GM12878 (cell line): Measurements from ENCODE around the gene CENPP. TPM values are rescaled to one million over a fixed set of nuclear protein-coding genes. Genes with fewer than 3 reads are reported as not detected.

ENCODE experiments used
- ATAC-seq: fragments of 200-7000 bp; cut with Tn5 transposase; 3 replicates; pipeline ENCODE4 v1.9.1; 2020; ENCODE audit warnings: mild to moderate bottlenecking, moderate library complexity
- BruUV-seq: library from RNA; stranded (reverse); fragments of 400-500 nt; replicated peaks from 2 replicates; lab custom pipeline; 2021; lab: Mats Ljungman, UMichigan
- CTCF ChIA-PET: fragments of 300-600 bp; sonication (Branson Sonifier 250); formaldehyde crosslinking; extraction: SDS; loops from one replicate; lab custom pipeline; 2021; ENCODE audit warnings: inconsistent platforms; lab: Yijun Ruan, JAX
- POLR2A ChIA-PET: fragments of 350-600 bp; formaldehyde crosslinking; extraction: SDS; loops from one replicate; lab custom pipeline; 2021; ENCODE audit warnings: inconsistent platforms; lab: Charles Lee
- RAD21 ChIA-PET: fragments of 300-600 bp; sonication (Branson Sonifier 250); formaldehyde crosslinking; loops from one replicate; lab custom pipeline; 2023; ENCODE audit warnings: antibody characterized with exemption; ENCODE audit not compliant: unreplicated experiment; lab: Charles Lee
- SMC1A ChIA-PET: fragments of 300-600 bp; sonication (Branson Sonifier 250); formaldehyde crosslinking; loops from one replicate; lab custom pipeline; 2023; ENCODE audit not compliant: unreplicated experiment, uncharacterized antibody; lab: Charles Lee
- DNase-seq: peaks from one replicate; pipeline ENCODE4 v3.0.0-alpha.2; 2011; ENCODE audit warnings: low read depth, low spot score
- FAIRE-seq: peaks from 3 replicates; lab custom pipeline; 2011; peaks lifted over from hg19 to GRCh38; lab: Jason Lieb, UNC
- H2AFZ ChIP-seq: 2 replicates; pipeline ENCODE4 v1.6.0; 2011; ENCODE audit warnings: low read depth, low read length, control low read depth; ENCODE audit not compliant: control insufficient read depth
- H3K27ac ChIP-seq: 2 replicates; pipeline ENCODE4 v1.5.1; 2011; ENCODE audit warnings: control low read depth; ENCODE audit not compliant: control insufficient read depth, insufficient read depth
- H3K27me3 ChIP-seq, 2 experiments: replicated peaks in 1 of 2; 2 replicates each; pipeline versions ENCODE4 v1.6.0 to v1.6.1; 2011; ENCODE audit warnings: low read length in 1 of 2; ENCODE audit not compliant: control insufficient read depth in 2 of 2, insufficient read depth in 2 of 2
- H3K36me3 ChIP-seq, 2 experiments: 2 replicates each; pipeline ENCODE4 v1.5.1; 2011; ENCODE audit warnings: low read length in 1 of 2; ENCODE audit not compliant: control insufficient read depth in 2 of 2, insufficient read depth in 2 of 2
- H3K4me1 ChIP-seq: 2 replicates; pipeline ENCODE4 v1.6.1; 2011; ENCODE audit warnings: mild to moderate bottlenecking, low read length, moderate library complexity, mixed read lengths; ENCODE audit not compliant: control insufficient read depth, insufficient read depth
- H3K4me2 ChIP-seq: 2 replicates; pipeline ENCODE4 v1.6.0; 2011; ENCODE audit warnings: control low read depth; ENCODE audit not compliant: control insufficient read depth, insufficient read depth
- H3K4me3 ChIP-seq: fragments of 200-600 bp; sonication (generic); 2 replicates; pipeline ENCODE4 v1.5.1; 2016
- H3K79me2 ChIP-seq: 2 replicates; pipeline ENCODE4 v1.6.0; 2011; ENCODE audit warnings: low read length; ENCODE audit not compliant: control insufficient read depth, insufficient read depth
- H3K9ac ChIP-seq: 2 replicates; pipeline ENCODE4 v1.8.0; 2011; ENCODE audit warnings: low read length, control low read depth, mixed read lengths; ENCODE audit not compliant: control insufficient read depth, insufficient read depth
- H3K9me3 ChIP-seq: replicated peaks from 3 replicates; pipeline ENCODE4 v1.5.1; 2011; ENCODE audit warnings: mild to moderate bottlenecking, low read length; ENCODE audit not compliant: control insufficient read depth, insufficient read depth
- H4K20me1 ChIP-seq: 2 replicates; pipeline ENCODE4 v1.6.0; 2011; ENCODE audit not compliant: control insufficient read depth, insufficient read depth
- BRCA1 ChIP-seq: IDR thresholded peaks from 2 replicates; pipeline ENCODE4 v1.6.1; 2011; ENCODE audit warnings: low read depth, low read length, improper control_type of control experiment
- CHD1 ChIP-seq: IDR thresholded peaks from 2 replicates; pipeline ENCODE4 v1.6.1; 2012; ENCODE audit warnings: low read depth, low read length, improper control_type of control experiment
- CHD4 ChIP-seq: fragments of 200-600 bp; sonication (generic); IDR thresholded peaks from 2 replicates; pipeline ENCODE4 v1.6.1; 2016; ENCODE audit warnings: mild to moderate bottlenecking
- EED ChIP-seq: sonication (generic); IDR thresholded peaks from 2 replicates; pipeline ENCODE4 v1.6.1; 2016; ENCODE audit warnings: antibody characterized with exemption, low read depth
- FOS ChIP-seq: IDR thresholded peaks from 3 replicates; pipeline ENCODE4 v1.6.1; 2011; ENCODE audit warnings: borderline replicate concordance; ENCODE audit not compliant: insufficient read length; ENCODE audit errors: extremely low read depth
- HDGF ChIP-seq: fragments of 450-650 bp; IDR thresholded peaks from 2 replicates; pipeline ENCODE4 v1.6.1; 2016; ENCODE audit warnings: antibody characterized with exemption
- IRF4 ChIP-seq: IDR thresholded peaks from 2 replicates; pipeline ENCODE4 v1.6.1; 2011; ENCODE audit warnings: low read depth, low read length
- JUND ChIP-seq: IDR thresholded peaks from 2 replicates; pipeline ENCODE4 v1.6.1; 2012; ENCODE audit warnings: low read depth, mild to moderate bottlenecking, low read length, improper control_type of control experiment, moderate library complexity
- RAD21 ChIP-seq: IDR thresholded peaks from 2 replicates; pipeline ENCODE4 v1.6.1; 2011; ENCODE audit warnings: mild to moderate bottlenecking, low read depth, low read length, moderate library complexity; ENCODE audit not compliant: insufficient read depth
- SUZ12 ChIP-seq: fragments of 200-600 bp; sonication (generic); IDR thresholded peaks from one replicate; pipeline ENCODE4 v1.6.1; 2018; ENCODE audit warnings: antibody characterized with exemption, mild to moderate bottlenecking; ENCODE audit not compliant: unreplicated experiment
- WGBS: methylation state at CpG from one replicate; pipeline ENCODE4 v1.1.6; 2016; ENCODE audit warnings: low lambda C conversion rate; ENCODE audit not compliant: insufficient replicate concordance, insufficient coverage; ENCODE audit errors: missing lambda C conversion rate; 5-methylcytosine and 5-hydroxymethylcytosine counted together
- in situ Hi-C: fragments of 300-500 bp; cut with MboI; formaldehyde crosslinking; loops from 9 replicates; pipeline ENCODE4 v1.14.3; 2018; ENCODE audit warnings: mixed read lengths
- intact Hi-C: fragments of 100-400 bp; cut with micrococcal nuclease; formaldehyde crosslinking; loops from one replicate; pipeline ENCODE4 v1.14.2; 2022; ENCODE audit not compliant: unreplicated experiment
- polyA plus RNA-seq, 11 experiments: library from polyadenylated mRNA; depleted of rRNA in 4 of 11; unstranded in 6 of 11; stranded (reverse) in 5 of 11; fragments of >200 nt; fragmentation: Nextera tagmentation in 4 of 11; fragmentation: Illumina TruSeq in 1 of 11; extraction: Ambion mirVana in 4 of 11; extraction: Trizol in 1 of 11; gene quantifications; 1 replicate in 1 of 11; 2 replicates in 10 of 11; pipeline versions ENCODE4 v1.2.1 to v1.2.3, GENCODE V29; 2011 to 2016; ENCODE audit warnings: inconsistent platforms in 2 of 11, missing spikeins in 2 of 11, low read depth in 1 of 11
- total RNA-seq, 4 experiments: library from RNA; depleted of rRNA in 3 of 4; stranded (reverse); fragments of >200 nt in 3 of 4; fragmentation: Illumina TruSeq in 1 of 4; extraction: Trizol in 1 of 4; gene quantifications; 2 replicates each; pipeline versions ENCODE4 v1.2.1 to v1.2.3, GENCODE V29; 2013 to 2021
- TF ChIP-seq, protein P1 (sequence below): fragments of 450-650 bp; IDR thresholded peaks from 2 replicates; pipeline ENCODE4 v1.6.1; 2017; ENCODE audit warnings: mild to moderate bottlenecking, moderate library complexity
- TF ChIP-seq, protein P2 (sequence below): fragments of 450-650 bp; IDR thresholded peaks from 2 replicates; pipeline ENCODE4 v1.6.1; 2017; ENCODE audit warnings: mild to moderate bottlenecking, low read depth, inconsistent platforms; ENCODE audit not compliant: poor library complexity, severe bottlenecking
- TF ChIP-seq, protein P3 (sequence below): IDR thresholded peaks from 2 replicates; pipeline ENCODE4 v1.6.1; 2012; ENCODE audit warnings: low read length, inconsistent platforms
- TF ChIP-seq, protein P4 (sequence below): fragments of 450-650 bp; IDR thresholded peaks from 2 replicates; pipeline ENCODE4 v1.6.1; 2018; ENCODE audit warnings: borderline replicate concordance, mild to moderate bottlenecking; ENCODE audit not compliant: partially characterized antibody

Gene CENPP
- total and polyA plus RNA-seq, 10 of the 15 experiments (the other 5 are each of a cell fraction or from before 2014, with no cell fraction given), result 9.4 to 31.4 (median 19.8) TPM

DNA sequence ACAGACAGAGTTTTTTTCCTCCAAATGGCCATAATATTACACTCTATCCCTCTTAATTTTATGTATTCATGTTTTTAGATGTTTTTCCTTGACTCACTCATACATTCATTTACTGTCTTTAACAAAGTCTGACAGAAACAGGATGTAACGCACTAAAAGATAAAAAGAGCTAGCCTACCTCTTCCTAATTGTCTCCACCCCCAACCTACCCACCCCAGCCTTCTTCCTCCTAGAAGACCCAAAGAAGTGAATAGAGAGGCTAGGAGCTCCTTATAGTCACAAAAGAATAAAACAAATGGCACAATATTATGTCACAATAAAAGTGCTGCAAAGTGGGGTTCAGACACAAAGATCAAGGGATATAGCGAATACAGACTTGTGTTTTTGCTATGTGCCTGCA, 1.3 kb upstream of the CENPP start:
- no TSS peak for BruUV-seq
- SMC1A ChIA-PET, result interaction anchor here (0.9 to 1.2 kb wide), 2 partner anchors 8 to 10 kb away, joined by 3 to 4 read pairs; no protein-coding TSS in a partner anchor
- TF ChIP-seq BRCA1 (no peak), FOS (no peak), SUZ12 (no peak), HDGF (no peak), CHD4 (no peak), RAD21 (no peak), EED (no peak), JUND (no peak), IRF4 (no peak), CHD1 (no peak)
- TF ChIP-seq, protein P1, sequence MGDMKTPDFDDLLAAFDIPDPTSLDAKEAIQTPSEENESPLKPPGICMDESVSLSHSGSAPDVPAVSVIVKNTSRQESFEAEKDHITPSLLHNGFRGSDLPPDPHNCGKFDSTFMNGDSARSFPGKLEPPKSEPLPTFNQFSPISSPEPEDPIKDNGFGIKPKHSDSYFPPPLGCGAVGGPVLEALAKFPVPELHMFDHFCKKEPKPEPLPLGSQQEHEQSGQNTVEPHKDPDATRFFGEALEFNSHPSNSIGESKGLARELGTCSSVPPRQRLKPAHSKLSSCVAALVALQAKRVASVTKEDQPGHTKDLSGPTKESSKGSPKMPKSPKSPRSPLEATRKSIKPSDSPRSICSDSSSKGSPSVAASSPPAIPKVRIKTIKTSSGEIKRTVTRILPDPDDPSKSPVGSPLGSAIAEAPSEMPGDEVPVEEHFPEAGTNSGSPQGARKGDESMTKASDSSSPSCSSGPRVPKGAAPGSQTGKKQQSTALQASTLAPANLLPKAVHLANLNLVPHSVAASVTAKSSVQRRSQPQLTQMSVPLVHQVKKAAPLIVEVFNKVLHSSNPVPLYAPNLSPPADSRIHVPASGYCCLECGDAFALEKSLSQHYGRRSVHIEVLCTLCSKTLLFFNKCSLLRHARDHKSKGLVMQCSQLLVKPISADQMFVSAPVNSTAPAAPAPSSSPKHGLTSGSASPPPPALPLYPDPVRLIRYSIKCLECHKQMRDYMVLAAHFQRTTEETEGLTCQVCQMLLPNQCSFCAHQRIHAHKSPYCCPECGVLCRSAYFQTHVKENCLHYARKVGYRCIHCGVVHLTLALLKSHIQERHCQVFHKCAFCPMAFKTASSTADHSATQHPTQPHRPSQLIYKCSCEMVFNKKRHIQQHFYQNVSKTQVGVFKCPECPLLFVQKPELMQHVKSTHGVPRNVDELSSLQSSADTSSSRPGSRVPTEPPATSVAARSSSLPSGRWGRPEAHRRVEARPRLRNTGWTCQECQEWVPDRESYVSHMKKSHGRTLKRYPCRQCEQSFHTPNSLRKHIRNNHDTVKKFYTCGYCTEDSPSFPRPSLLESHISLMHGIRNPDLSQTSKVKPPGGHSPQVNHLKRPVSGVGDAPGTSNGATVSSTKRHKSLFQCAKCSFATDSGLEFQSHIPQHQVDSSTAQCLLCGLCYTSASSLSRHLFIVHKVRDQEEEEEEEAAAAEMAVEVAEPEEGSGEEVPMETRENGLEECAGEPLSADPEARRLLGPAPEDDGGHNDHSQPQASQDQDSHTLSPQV, result no peak
- TF ChIP-seq, protein P2, sequence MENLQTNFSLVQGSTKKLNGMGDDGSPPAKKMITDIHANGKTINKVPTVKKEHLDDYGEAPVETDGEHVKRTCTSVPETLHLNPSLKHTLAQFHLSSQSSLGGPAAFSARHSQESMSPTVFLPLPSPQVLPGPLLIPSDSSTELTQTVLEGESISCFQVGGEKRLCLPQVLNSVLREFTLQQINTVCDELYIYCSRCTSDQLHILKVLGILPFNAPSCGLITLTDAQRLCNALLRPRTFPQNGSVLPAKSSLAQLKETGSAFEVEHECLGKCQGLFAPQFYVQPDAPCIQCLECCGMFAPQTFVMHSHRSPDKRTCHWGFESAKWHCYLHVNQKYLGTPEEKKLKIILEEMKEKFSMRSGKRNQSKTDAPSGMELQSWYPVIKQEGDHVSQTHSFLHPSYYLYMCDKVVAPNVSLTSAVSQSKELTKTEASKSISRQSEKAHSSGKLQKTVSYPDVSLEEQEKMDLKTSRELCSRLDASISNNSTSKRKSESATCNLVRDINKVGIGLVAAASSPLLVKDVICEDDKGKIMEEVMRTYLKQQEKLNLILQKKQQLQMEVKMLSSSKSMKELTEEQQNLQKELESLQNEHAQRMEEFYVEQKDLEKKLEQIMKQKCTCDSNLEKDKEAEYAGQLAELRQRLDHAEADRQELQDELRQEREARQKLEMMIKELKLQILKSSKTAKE, result no peak
- TF ChIP-seq, protein P3, sequence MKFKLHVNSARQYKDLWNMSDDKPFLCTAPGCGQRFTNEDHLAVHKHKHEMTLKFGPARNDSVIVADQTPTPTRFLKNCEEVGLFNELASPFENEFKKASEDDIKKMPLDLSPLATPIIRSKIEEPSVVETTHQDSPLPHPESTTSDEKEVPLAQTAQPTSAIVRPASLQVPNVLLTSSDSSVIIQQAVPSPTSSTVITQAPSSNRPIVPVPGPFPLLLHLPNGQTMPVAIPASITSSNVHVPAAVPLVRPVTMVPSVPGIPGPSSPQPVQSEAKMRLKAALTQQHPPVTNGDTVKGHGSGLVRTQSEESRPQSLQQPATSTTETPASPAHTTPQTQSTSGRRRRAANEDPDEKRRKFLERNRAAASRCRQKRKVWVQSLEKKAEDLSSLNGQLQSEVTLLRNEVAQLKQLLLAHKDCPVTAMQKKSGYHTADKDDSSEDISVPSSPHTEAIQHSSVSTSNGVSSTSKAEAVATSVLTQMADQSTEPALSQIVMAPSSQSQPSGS, result no peak
- TF ChIP-seq, protein P4, sequence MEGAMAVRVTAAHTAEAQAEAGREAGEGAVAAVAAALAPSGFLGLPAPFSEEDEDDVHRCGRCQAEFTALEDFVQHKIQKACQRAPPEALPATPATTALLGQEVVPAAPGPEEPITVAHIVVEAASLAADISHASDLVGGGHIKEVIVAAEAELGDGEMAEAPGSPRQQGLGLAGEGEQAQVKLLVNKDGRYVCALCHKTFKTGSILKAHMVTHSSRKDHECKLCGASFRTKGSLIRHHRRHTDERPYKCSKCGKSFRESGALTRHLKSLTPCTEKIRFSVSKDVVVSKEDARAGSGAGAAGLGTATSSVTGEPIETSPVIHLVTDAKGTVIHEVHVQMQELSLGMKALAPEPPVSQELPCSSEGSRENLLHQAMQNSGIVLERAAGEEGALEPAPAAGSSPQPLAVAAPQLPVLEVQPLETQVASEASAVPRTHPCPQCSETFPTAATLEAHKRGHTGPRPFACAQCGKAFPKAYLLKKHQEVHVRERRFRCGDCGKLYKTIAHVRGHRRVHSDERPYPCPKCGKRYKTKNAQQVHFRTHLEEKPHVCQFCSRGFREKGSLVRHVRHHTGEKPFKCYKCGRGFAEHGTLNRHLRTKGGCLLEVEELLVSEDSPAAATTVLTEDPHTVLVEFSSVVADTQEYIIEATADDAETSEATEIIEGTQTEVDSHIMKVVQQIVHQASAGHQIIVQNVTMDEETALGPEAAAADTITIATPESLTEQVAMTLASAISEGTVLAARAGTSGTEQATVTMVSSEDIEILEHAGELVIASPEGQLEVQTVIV, result no peak

More for the DNA sequence above, 1.3 kb upstream of the CENPP start:
- no peak for FAIRE-seq
- Histone ChIP-seq H3K27ac (peak overlapping the region; percentile 98), H3K4me2 (peak overlapping the region; percentile 52), H3K9me3 (no peaks in the 10 kb centered on the region), H4K20me1 (no peaks in the 10 kb centered on the region), H2AFZ (no peak overlapping the region; the same call in 1 of the 2 replicates), H3K9ac (peak overlapping the region; percentile 97), H3K4me1 (peaks cover 2% of the 10 kb centered on the region; the same call in 1 of the 2 replicates), H3K4me3 (peak overlapping the region; percentile 96), H3K36me3 (peaks cover 5% of the 10 kb centered on the region in 2 experiments; a peak in 3 of 4 replicates), H3K27me3 (no peaks in the 10 kb centered on the region), H3K79me2 (peaks cover 49% of the 10 kb centered on the region)
- CTCF ChIA-PET, result interaction anchor here (2.0 kb wide), 1 partner anchor 185 kb away, joined by 8 read pairs; no protein-coding TSS in a partner anchor
- in situ Hi-C loops, result no loop called here
- DNase-seq, result no peak
- POLR2A ChIA-PET, result interaction anchor here (0.9 kb wide), 1 partner anchor 11 kb away, joined by 3 read pairs; no protein-coding TSS in a partner anchor
- intact Hi-C loops, result loop anchor here (10.0 kb wide), 1 partner anchor 120 kb away; no protein-coding TSS in a partner anchor
- RAD21 ChIA-PET, result no interaction called here
- 21% methylated on average over 2 of the region's 2 CpGs for WGBS
- no peak for ATAC-seq
